ENCODE data around the gene PLPPR1. TPM values are rescaled to one million over a fixed set of nuclear protein-coding genes. Genes with fewer than 3 reads are reported as not detected.
"Not testable (repeated sequence)": the region's sequence is repeated elsewhere in the genome, so short reads cannot be mapped to it uniquely, and the experiment has no call there.

The PLPPR1 gene
- total RNA-seq, 2 experiments from 2014 or later: not detected

- no peaks in the 10 kb centered on the region for H3K9me3 Mint-ChIP-seq
- no peaks in the 10 kb centered on the region for H3K36me3 Mint-ChIP-seq (ENCODE audit: low read depth)
- H3K27ac Mint-ChIP-seq: no peak overlapping the region
- POLR2A ChIA-PET: no interaction called here
- no peak for DNase-seq
- H3K27me3 Mint-ChIP-seq: peaks cover 3% of the 10 kb centered on the region
- CTCF ChIA-PET: no interaction called here
- no peaks in the 10 kb centered on the region for H3K4me1 Mint-ChIP-seq
- H3K4me3 Mint-ChIP-seq: no peak overlapping the region
Measured at GRCh38 chr9:101264727-101265126, 236.2 kb downstream of the PLPPR1 start.

DNA sequence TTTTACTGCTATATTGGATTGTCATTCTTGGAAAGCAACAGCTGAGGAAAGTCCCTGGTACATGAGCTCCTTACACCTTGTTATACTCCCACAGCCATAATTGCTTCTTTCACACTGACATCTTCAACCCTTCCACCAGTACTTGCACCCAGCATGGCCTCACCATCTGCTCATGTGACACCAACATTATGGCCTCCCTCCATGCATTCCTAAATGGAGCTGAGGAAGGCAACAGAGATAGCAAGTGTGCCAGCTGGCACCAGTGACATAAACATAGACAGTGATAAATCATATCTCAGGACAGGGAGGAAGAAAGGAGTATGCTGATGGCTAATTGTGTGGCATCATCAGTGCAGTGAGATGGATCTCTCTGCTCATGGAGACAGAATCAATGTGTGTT, 236.7 kb downstream of the PLPPR1 start:
- H3K27me3 Mint-ChIP-seq: peaks cover 3% of the 10 kb centered on the region
- CTCF ChIA-PET: no interaction called here
- H3K4me1 Mint-ChIP-seq: no peaks in the 10 kb centered on the region
- no peak overlapping the region for H3K27ac Mint-ChIP-seq
- no peak overlapping the region for H3K4me3 Mint-ChIP-seq
- H3K36me3 Mint-ChIP-seq (ENCODE audit: low read depth): no peaks in the 10 kb centered on the region
- no peak for DNase-seq
- POLR2A ChIA-PET: no interaction called here
- H3K9me3 Mint-ChIP-seq: no peaks in the 10 kb centered on the region

- ChIA-PET CTCF (no interaction called here), POLR2A (no interaction called here)
- Mint-ChIP-seq H3K9me3 (no peaks in the 10 kb centered on the region), H3K27me3 (peaks cover 3% of the 10 kb centered on the region), H3K4me3 (no peak overlapping the region), H3K36me3 (ENCODE audit: low read depth) (no peaks in the 10 kb centered on the region), H3K27ac (no peak overlapping the region), H3K4me1 (no peaks in the 10 kb centered on the region)
- DNase-seq: no peak
Measured at GRCh38 chr9:101268426-101268825, 239.9 kb downstream of the PLPPR1 start.

- CTCF ChIA-PET: no interaction called here
- no peaks in the 10 kb centered on the region for H3K36me3 Mint-ChIP-seq (ENCODE audit: low read depth)
Measured at GRCh38 chr9:101269591-101270283, 241.2 kb downstream of the PLPPR1 start.

DNA sequence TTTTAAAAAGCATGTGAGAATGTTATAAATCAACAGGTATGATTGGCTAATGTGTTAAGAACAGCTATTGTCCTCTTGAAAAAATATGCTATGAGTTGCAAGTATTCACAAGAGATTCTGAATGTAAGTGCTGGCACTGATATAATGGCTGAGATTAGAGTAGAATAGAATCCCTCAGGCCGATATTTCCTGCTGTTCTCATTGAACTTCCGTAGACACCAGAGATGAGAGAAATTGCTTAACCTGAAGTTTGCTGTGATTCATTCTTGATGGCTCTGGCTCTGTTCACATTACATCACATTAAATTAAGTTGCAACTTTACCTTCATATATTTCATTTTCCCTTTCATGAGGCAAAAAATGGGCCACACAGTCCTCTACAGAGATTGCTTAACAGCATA, 241.8 kb downstream of the PLPPR1 start:
- H3K36me3 Mint-ChIP-seq (ENCODE audit: low read depth): no peaks in the 10 kb centered on the region
- no peak overlapping the region for H3K27ac Mint-ChIP-seq
- no peaks in the 10 kb centered on the region for H3K9me3 Mint-ChIP-seq
- no peak for DNase-seq
- no peaks in the 10 kb centered on the region for H3K4me1 Mint-ChIP-seq
- CTCF ChIA-PET: no interaction called here
- no peak overlapping the region for H3K4me3 Mint-ChIP-seq
- POLR2A ChIA-PET: no interaction called here
- H3K27me3 Mint-ChIP-seq: peaks cover 3% of the 10 kb centered on the region

More at GRCh38 chr9:101269591-101270283, 241.2 kb downstream of the PLPPR1 start:
- DNase-seq: no peak
- no peaks in the 10 kb centered on the region for H3K9me3 Mint-ChIP-seq
- no peaks in the 10 kb centered on the region for H3K4me1 Mint-ChIP-seq
- H3K27ac Mint-ChIP-seq: no peak overlapping the region
- no peak overlapping the region for H3K4me3 Mint-ChIP-seq
- POLR2A ChIA-PET: no interaction called here
- H3K27me3 Mint-ChIP-seq: peaks cover 3% of the 10 kb centered on the region

DNA sequence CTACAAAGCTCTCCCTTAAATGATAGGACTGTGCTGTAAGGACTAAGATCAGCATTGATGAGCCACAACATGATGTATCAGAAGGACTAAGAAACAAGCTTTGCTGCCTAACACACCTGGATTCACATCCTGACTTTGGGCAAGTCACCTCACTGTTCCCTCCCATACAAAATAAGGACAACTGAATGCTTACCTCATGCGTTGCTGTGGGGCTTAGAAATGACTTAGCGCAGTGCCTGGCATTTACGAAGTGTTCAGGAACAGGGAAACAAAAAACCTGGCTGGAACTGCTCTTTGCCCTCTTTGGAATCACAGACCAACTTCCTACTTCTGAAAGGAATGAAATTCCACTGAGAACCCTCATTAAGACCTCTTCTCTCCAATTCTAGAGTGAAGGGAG, 242.6 kb downstream of the PLPPR1 start:
- DNase-seq: no peak
- Mint-ChIP-seq H3K36me3 (ENCODE audit: low read depth) (no peaks in the 10 kb centered on the region), H3K4me3 (no peak overlapping the region), H3K27me3 (peaks cover 3% of the 10 kb centered on the region), H3K4me1 (no peaks in the 10 kb centered on the region), H3K27ac (no peak overlapping the region), H3K9me3 (no peaks in the 10 kb centered on the region)
- POLR2A ChIA-PET: no interaction called here
- CTCF ChIA-PET: no interaction called here

- no peak for DNase-seq
- ChIA-PET CTCF (no interaction called here), POLR2A (no interaction called here)
- H3K9me3 Mint-ChIP-seq: no peaks in the 10 kb centered on the region
- H3K27ac Mint-ChIP-seq: no peak overlapping the region
- no peaks in the 10 kb centered on the region for H3K36me3 Mint-ChIP-seq (ENCODE audit: low read depth)
- H3K27me3 Mint-ChIP-seq: no peaks in the 10 kb centered on the region
- H3K4me1 Mint-ChIP-seq: no peaks in the 10 kb centered on the region
- H3K4me3 Mint-ChIP-seq: no peak overlapping the region
Measured at GRCh38 chr9:101274971-101275768, 246.6 kb downstream of the PLPPR1 start.

GRCh38 chr9:101275769-101276250, 247.3 kb downstream of the PLPPR1 start:
- ChIA-PET CTCF (no interaction called here), POLR2A (no interaction called here)
- Mint-ChIP-seq H3K4me1 (no peaks in the 10 kb centered on the region), H3K27me3 (no peaks in the 10 kb centered on the region), H3K27ac (no peak overlapping the region), H3K4me3 (no peak overlapping the region), H3K9me3 (no peaks in the 10 kb centered on the region), H3K36me3 (ENCODE audit: low read depth) (no peaks in the 10 kb centered on the region)
- no peak for DNase-seq

GRCh38 chr9:101291043-101291442, 262.5 kb downstream of the PLPPR1 start:
- POLR2A ChIA-PET; DNase-seq; H3K4me1 Mint-ChIP-seq; CTCF ChIA-PET; H3K27ac Mint-ChIP-seq; H3K9me3 Mint-ChIP-seq; H3K4me3 Mint-ChIP-seq; H3K27me3 Mint-ChIP-seq; H3K36me3 Mint-ChIP-seq (ENCODE audit: low read depth): not testable (repeated sequence)

- H3K4me3 Mint-ChIP-seq: no peak overlapping the region
- DNase-seq: no peak
- ChIA-PET CTCF (no interaction called here), POLR2A (no interaction called here)
- no peaks in the 10 kb centered on the region for H3K4me1 Mint-ChIP-seq
- H3K36me3 Mint-ChIP-seq (ENCODE audit: low read depth): no peaks in the 10 kb centered on the region
- no peak overlapping the region for H3K27ac Mint-ChIP-seq
- peaks cover 4% of the 10 kb centered on the region for H3K27me3 Mint-ChIP-seq
- H3K9me3 Mint-ChIP-seq: no peaks in the 10 kb centered on the region
Measured at GRCh38 chr9:101299901-101300300, 271.4 kb downstream of the PLPPR1 start.

DNA sequence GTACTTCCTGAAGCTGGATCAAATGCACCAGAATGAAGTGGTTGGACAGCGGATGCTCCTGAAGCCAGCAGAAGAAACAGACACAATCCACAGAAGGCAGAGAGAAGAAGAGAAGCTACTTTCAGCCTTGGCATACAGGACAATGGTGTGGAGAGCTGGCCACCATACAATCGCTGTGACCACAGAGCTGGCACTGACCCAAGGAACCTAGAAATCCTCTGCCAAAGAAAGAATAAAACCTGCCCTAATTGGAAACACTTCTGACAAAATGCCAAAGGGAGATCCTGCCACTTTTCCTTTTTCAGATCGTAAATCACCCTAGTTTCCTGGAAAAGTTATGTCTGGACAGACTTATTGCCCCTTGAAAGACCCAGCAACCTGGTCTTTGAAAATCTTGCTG, 278.5 kb downstream of the PLPPR1 start:
- DNase-seq: no peak
- no peaks in the 10 kb centered on the region for H3K36me3 Mint-ChIP-seq (ENCODE audit: low read depth)
- H3K27me3 Mint-ChIP-seq: peaks cover 2% of the 10 kb centered on the region
- H3K4me1 Mint-ChIP-seq: no peaks in the 10 kb centered on the region
- ChIA-PET POLR2A (no interaction called here), CTCF (no interaction called here)
- no peaks in the 10 kb centered on the region for H3K9me3 Mint-ChIP-seq
- no peak overlapping the region for H3K4me3 Mint-ChIP-seq
- no peak overlapping the region for H3K27ac Mint-ChIP-seq

DNA sequence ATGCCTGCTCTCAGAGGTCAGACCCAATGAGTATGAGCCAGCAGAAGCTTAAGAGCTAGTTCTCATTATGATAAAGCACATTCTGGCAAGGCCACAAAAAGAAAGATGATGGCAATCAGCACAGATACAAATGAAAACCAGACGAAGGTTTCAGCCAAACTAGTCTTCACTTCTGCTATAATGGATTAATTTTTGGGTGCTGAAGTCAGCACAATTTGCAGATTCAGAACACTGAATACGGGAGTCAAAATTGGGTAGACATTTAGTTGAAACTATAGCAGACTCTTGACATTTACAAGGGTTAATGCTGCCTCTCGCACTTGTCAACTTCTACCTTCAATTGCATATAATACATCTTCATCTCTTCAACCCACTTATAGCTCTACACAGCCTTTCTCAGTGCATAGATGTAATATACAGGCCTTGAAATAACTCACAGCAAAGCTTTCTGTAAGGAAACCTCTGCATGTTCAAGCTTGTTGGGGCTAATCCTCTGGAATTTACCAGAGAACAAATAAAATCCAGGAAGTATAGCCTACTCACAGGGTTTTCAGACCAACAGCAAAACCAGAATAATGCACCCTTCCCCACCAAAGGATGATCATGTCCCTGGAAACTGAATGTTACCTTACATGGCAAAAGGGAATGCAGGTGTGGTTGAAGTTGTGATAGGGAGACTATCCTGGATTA, 279.1 kb downstream of the PLPPR1 start:
- H3K27ac Mint-ChIP-seq: no peak overlapping the region

DNA sequence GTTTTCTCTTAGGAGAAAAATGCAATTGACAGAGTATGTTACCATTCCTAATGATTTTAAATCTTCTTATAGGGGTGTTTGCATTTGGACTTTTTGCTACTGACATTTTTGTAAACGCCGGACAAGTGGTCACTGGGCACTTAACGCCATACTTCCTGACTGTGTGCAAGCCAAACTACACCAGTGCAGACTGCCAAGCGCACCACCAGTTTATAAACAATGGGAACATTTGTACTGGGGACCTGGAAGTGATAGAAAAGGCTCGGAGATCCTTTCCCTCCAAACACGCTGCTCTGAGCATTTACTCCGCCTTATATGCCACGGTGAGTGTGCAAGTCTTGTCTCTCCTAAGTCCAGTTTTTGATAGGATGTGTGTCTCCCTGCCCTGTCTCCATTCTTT, 280.6 kb downstream of the PLPPR1 start:
- peaks cover 2% of the 10 kb centered on the region for H3K27me3 Mint-ChIP-seq
- H3K36me3 Mint-ChIP-seq (ENCODE audit: low read depth): no peaks in the 10 kb centered on the region
- no peaks in the 10 kb centered on the region for H3K9me3 Mint-ChIP-seq
- no peak overlapping the region for H3K4me3 Mint-ChIP-seq
- CTCF ChIA-PET: no interaction called here
- POLR2A ChIA-PET: no interaction called here
- no peaks in the 10 kb centered on the region for H3K4me1 Mint-ChIP-seq
- DNase-seq: no peak
- H3K27ac Mint-ChIP-seq: no peak overlapping the region

More for the DNA sequence above, 279.1 kb downstream of the PLPPR1 start:
- Mint-ChIP-seq H3K36me3 (ENCODE audit: low read depth) (no peaks in the 10 kb centered on the region), H3K9me3 (no peaks in the 10 kb centered on the region), H3K4me1 (no peaks in the 10 kb centered on the region), H3K27me3 (peaks cover 2% of the 10 kb centered on the region), H3K4me3 (no peak overlapping the region)
- no peak for DNase-seq
- POLR2A ChIA-PET: no interaction called here
- CTCF ChIA-PET: no interaction called here

Data from activated CD4-positive, alpha-beta T cell treated with anti-CD3 and anti-CD28 coated beads, Interleukin-2, amount 10 ng/mL, durations not matched to agents 7 days and 5 days (primary cell).